PC-3 (cell line): ENCODE data around the gene CCNY. TPM values are rescaled to one million over a fixed set of nuclear protein-coding genes. Genes with fewer than 3 reads are reported as not detected.

ENCODE experiments used
- ATAC-seq: fragments of 200-7000 bp; cut with Tn5 transposase; 2 replicates; pipeline ENCODE4 v1.9.1; 2020; ENCODE audit warnings: mild to moderate bottlenecking, moderate library complexity
- BruUV-seq: library from RNA; stranded (reverse); fragments of 400-500 nt; replicated peaks from 2 replicates; lab custom pipeline; 2021; lab: Mats Ljungman, UMichigan
- CTCF ChIA-PET: fragments of 300-600 bp; sonication (Branson Sonifier 250); formaldehyde crosslinking; loops from one replicate; lab custom pipeline; 2022; ENCODE audit warnings: antibody characterized with exemption; lab: Charles Lee
- POLR2A ChIA-PET: fragments of 300-600 bp; sonication (Branson Sonifier 250); formaldehyde crosslinking; loops from one replicate; lab custom pipeline; 2022; ENCODE audit warnings: antibody characterized with exemption; ENCODE audit not compliant: unreplicated experiment; lab: Charles Lee
- DNase-seq: peaks from one replicate; pipeline ENCODE4 v3.0.0-alpha.2; 2015
- H2AFZ ChIP-seq: fragments of 300-600 bp; sonication (generic); 2 replicates; pipeline ENCODE4 v1.6.0; 2016; ENCODE audit warnings: antibody characterized with exemption, low read length
- H3F3A ChIP-seq: fragments of 300-600 bp; sonication (generic); one replicate; pipeline ENCODE4 v1.6.0; 2017; ENCODE audit warnings: antibody characterized with exemption, low read length, control low read depth, mild to moderate bottlenecking; ENCODE audit not compliant: unreplicated experiment
- H3K27ac ChIP-seq: fragments of 300-600 bp; sonication (generic); 2 replicates; pipeline ENCODE4 v1.5.1; 2016; ENCODE audit warnings: mild to moderate bottlenecking, low read length
- H3K27me3 ChIP-seq: fragments of 300-600 bp; sonication (generic); 2 replicates; pipeline ENCODE4 v1.6.1; 2016; ENCODE audit warnings: low read length, mixed read lengths
- H3K36me3 ChIP-seq: fragments of 300-600 bp; sonication (generic); 2 replicates; pipeline ENCODE4 v1.6.1; 2016; ENCODE audit warnings: low read depth, mixed run types, low read length, mixed read lengths
- H3K4me1 ChIP-seq: fragments of 300-600 bp; sonication (generic); 2 replicates; pipeline ENCODE4 v1.5.1; 2016; ENCODE audit warnings: low read length; ENCODE audit not compliant: insufficient read depth
- H3K4me2 ChIP-seq: fragments of 300-600 bp; sonication (generic); 2 replicates; pipeline ENCODE4 v1.6.0; 2016; ENCODE audit warnings: low read length
- H3K4me3 ChIP-seq: fragments of 300-600 bp; sonication (generic); 2 replicates; pipeline ENCODE4 v1.5.1; 2016; ENCODE audit warnings: mild to moderate bottlenecking, low read length, mixed read lengths
- H3K79me2 ChIP-seq: fragments of 300-600 bp; sonication (generic); 2 replicates; pipeline ENCODE4 v1.6.1; 2017; ENCODE audit warnings: low read length, mixed read lengths
- H3K9ac ChIP-seq: fragments of 300-600 bp; sonication (generic); 2 replicates; pipeline ENCODE4 v1.6.0; 2016; ENCODE audit warnings: mild to moderate bottlenecking, low read length
- H3K9me2 ChIP-seq: fragments of 300-600 bp; sonication (generic); replicated peaks from 2 replicates; pipeline ENCODE4 v1.6.1; 2016; ENCODE audit warnings: mixed run types, low read length, mixed read lengths
- H3K9me3 ChIP-seq: fragments of 300-600 bp; sonication (generic); 2 replicates; pipeline ENCODE4 v1.6.1; 2016; ENCODE audit warnings: low read length, mixed read lengths
- H4K20me1 ChIP-seq: fragments of 300-600 bp; sonication (generic); 2 replicates; pipeline ENCODE4 v1.6.1; 2016; ENCODE audit warnings: low read length, mixed read lengths
- EZH2 ChIP-seq: fragments of 300-600 bp; sonication (generic); IDR thresholded peaks from one replicate; pipeline ENCODE4 v1.6.1; 2017; ENCODE audit warnings: antibody characterized with exemption, mild to moderate bottlenecking, low read length; ENCODE audit not compliant: unreplicated experiment
- EZH2phosphoT487 ChIP-seq: fragments of 300-600 bp; sonication (generic); IDR thresholded peaks from 2 replicates; pipeline ENCODE4 v1.6.1; 2018; ENCODE audit warnings: mild to moderate bottlenecking, antibody characterized with exemption, low read length, borderline replicate concordance
- intact Hi-C: fragments of 100-400 bp; cut with micrococcal nuclease; formaldehyde crosslinking; loops from 2 replicates; pipeline ENCODE4 v1.9.0; 2023
- total RNA-seq: library from RNA; depleted of rRNA; stranded (reverse); fragments of >200 nt; gene quantifications from 2 replicates; pipeline ENCODE4 v1.2.3, GENCODE V29; 2014
- TF ChIP-seq, protein P1 (sequence below): fragments of 300-600 bp; sonication (generic); conservative IDR thresholded peaks from 2 replicates; pipeline ENCODE4 v1.5.1; 2017; ENCODE audit warnings: antibody characterized with exemption, low read depth, mild to moderate bottlenecking, low read length

Gene CCNY
- total RNA-seq, 1 experiment from 2014 or later, result 146 TPM

DNA sequence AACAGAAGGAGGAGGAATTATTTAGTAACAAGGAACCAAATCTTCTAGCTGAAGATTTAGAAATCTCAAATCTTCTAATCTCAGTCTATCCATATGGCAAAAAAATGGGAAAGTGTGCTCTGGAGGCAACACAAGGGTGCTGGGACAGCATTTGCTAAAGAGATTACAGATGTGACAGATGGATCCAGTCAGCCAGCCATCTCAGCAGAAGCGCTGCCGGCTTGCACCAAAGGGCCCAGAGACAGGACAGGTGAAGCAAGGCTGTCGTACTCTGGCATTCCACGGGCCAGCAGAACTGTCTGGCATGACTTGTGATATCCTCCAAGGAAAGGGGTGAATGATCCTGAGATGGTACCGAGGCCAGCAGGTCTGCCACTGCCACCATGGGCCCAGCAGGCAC is 223.1 kb downstream of the CCNY start:
- Histone ChIP-seq H3K36me3 (peaks cover 19% of the 10 kb centered on the region; the same call in 1 of the 2 replicates), H3K4me3 (no peak overlapping the region), H3F3A (no peaks in the 10 kb centered on the region), H2AFZ (no peak overlapping the region), H3K9me2 (no peaks in the 10 kb centered on the region), H3K9me3 (no peaks in the 10 kb centered on the region), H3K4me2 (no peak overlapping the region), H4K20me1 (no peaks in the 10 kb centered on the region), H3K9ac (no peak overlapping the region), H3K4me1 (peaks cover 10% of the 10 kb centered on the region), H3K27me3 (no peaks in the 10 kb centered on the region), H3K79me2 (0 out of 2 replicates have a peak, but pooled peaks cover 3% of the 10 kb centered on the region), H3K27ac (no peak overlapping the region)
- TF ChIP-seq, protein P1, sequence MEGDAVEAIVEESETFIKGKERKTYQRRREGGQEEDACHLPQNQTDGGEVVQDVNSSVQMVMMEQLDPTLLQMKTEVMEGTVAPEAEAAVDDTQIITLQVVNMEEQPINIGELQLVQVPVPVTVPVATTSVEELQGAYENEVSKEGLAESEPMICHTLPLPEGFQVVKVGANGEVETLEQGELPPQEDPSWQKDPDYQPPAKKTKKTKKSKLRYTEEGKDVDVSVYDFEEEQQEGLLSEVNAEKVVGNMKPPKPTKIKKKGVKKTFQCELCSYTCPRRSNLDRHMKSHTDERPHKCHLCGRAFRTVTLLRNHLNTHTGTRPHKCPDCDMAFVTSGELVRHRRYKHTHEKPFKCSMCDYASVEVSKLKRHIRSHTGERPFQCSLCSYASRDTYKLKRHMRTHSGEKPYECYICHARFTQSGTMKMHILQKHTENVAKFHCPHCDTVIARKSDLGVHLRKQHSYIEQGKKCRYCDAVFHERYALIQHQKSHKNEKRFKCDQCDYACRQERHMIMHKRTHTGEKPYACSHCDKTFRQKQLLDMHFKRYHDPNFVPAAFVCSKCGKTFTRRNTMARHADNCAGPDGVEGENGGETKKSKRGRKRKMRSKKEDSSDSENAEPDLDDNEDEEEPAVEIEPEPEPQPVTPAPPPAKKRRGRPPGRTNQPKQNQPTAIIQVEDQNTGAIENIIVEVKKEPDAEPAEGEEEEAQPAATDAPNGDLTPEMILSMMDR, result no peak
- TF ChIP-seq EZH2phosphoT487, result no peak
- TF ChIP-seq EZH2, result no peak
- no peak for ATAC-seq
- POLR2A ChIA-PET, result no interaction called here
- BruUV-seq, result no TSS peak
- DNase-seq, result no peak
- intact Hi-C loops, result no loop called here
- CTCF ChIA-PET, result interaction anchor here (0.7 kb wide), 1 partner anchor 458 kb away, joined by 3 read pairs; no protein-coding TSS in a partner anchor

DNA sequence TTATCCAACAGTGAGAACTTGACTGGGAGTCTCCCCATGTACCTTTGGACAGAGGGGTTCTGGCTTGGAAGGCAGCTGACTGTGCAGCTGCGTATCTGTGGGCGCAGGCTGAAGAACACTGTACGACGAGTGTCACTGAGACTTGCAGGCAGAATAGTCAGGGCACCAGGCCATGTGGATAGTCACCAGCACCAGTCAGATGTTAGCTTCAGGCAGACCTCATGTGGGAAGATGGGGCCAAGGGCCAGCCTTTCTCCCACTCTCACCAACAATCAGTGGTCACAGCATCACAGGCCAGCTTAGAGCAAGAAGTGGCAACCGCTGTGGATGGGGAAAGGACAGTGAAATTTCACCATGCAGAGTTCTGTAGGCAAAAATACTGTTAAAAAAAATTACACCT is 225.4 kb downstream of the CCNY start:
- no peaks in the 10 kb centered on the region for H3K27me3 ChIP-seq
- no peak overlapping the region for H2AFZ ChIP-seq
- BruUV-seq, result no TSS peak
- H3K9me3 ChIP-seq, result no peaks in the 10 kb centered on the region
- H4K20me1 ChIP-seq, result no peaks in the 10 kb centered on the region
- H3K4me1 ChIP-seq, result 0 out of 2 replicates have a peak, but pooled peaks cover 2% of the 10 kb centered on the region
- no peaks in the 10 kb centered on the region for H3F3A ChIP-seq
- TF ChIP-seq EZH2, result no peak
- TF ChIP-seq EZH2phosphoT487, result no peak
- TF ChIP-seq, protein P1, result no peak
- DNase-seq (no peak), ATAC-seq (no peak)
- no peaks in the 10 kb centered on the region for H3K9me2 ChIP-seq
- no peak overlapping the region for H3K4me2 ChIP-seq
- peaks cover 22% of the 10 kb centered on the region for H3K36me3 ChIP-seq
- no peak overlapping the region for H3K27ac ChIP-seq
- H3K4me3 ChIP-seq, result no peak overlapping the region
- ChIA-PET CTCF (interaction anchor here (1.7 to 2.3 kb wide), 2 partner anchors 15 to 255 kb away, joined by 8 to 15 read pairs; no protein-coding TSS in a partner anchor), POLR2A (interaction anchor here (0.6 kb wide), 1 partner anchor 14 kb away, joined by 3 read pairs; no protein-coding TSS in a partner anchor)
- H3K9ac ChIP-seq, result no peak overlapping the region
- intact Hi-C loops, result loop anchor here (2.0 to 5.0 kb wide), 2 partner anchors 139 to 229 kb away; no protein-coding TSS in a partner anchor
- H3K79me2 ChIP-seq, result 0 out of 2 replicates have a peak, but pooled peaks cover 5% of the 10 kb centered on the region

DNA sequence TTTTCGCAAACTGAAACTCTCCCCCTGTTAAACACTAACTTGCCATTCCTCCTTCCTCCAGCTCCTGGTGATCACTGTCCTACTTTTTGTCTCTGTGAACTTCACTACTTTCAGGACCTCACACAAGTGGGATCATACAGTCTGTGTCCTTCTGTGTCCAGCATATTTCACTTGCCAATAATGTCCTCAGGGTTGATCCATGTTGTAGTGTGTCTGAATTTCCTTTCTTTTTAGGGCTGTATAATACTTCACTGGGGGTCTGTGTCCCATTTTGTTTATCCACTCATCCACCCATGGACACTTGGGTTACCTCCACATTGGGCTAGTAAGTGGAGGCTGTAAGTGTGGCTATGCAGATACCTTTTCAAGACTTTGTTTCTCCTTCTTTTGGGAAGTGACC is 226.1 kb downstream of the CCNY start:
- H3K4me3 ChIP-seq, result no peak overlapping the region
- no TSS peak for BruUV-seq
- H3K27ac ChIP-seq, result no peak overlapping the region
- no peaks in the 10 kb centered on the region for H4K20me1 ChIP-seq
- H3K4me1 ChIP-seq, result 0 out of 2 replicates have a peak, but pooled peaks cover 2% of the 10 kb centered on the region
- H3K79me2 ChIP-seq, result 0 out of 2 replicates have a peak, but pooled peaks cover 5% of the 10 kb centered on the region
- intact Hi-C loops, result loop anchor here (2.0 to 5.0 kb wide), 2 partner anchors 140 to 230 kb away; no protein-coding TSS in a partner anchor
- no peaks in the 10 kb centered on the region for H3K27me3 ChIP-seq
- H3K9me2 ChIP-seq, result no peaks in the 10 kb centered on the region
- no peak overlapping the region for H2AFZ ChIP-seq
- no peaks in the 10 kb centered on the region for H3F3A ChIP-seq
- ATAC-seq (no peak), DNase-seq (no peak)
- H3K4me2 ChIP-seq, result no peak overlapping the region
- H3K9me3 ChIP-seq, result no peaks in the 10 kb centered on the region
- H3K36me3 ChIP-seq, result peaks cover 23% of the 10 kb centered on the region
- ChIA-PET CTCF (interaction anchor here (0.6 to 2.3 kb wide), 18 partner anchors 10 to 1318 kb away, joined by 3 to 15 read pairs (median 4); no protein-coding TSS in a partner anchor), POLR2A (no interaction called here)
- TF ChIP-seq EZH2phosphoT487 (no peak), EZH2 (no peak)
- TF ChIP-seq, protein P1, result no peak
- no peak overlapping the region for H3K9ac ChIP-seq
